Measurements from ENCODE around the gene TREM1.

- no peak for TF ChIP-seq SUZ12 (IDR thresholded peaks at IDR 0.05)
- no peak for TF ChIP-seq BHLHE40 (IDR thresholded peaks at IDR 0.05; ENCODE audit: borderline replicate concordance)
- TF ChIP-seq FOXA1 (IDR thresholded peaks at IDR 0.05): no peak
- TF ChIP-seq SP1 (IDR thresholded peaks at IDR 0.05): no peak
- TF ChIP-seq L3MBTL2 (conservative IDR thresholded peaks at IDR 0.05): no peak
- TF ChIP-seq CTBP1 (IDR thresholded peaks at IDR 0.05; ENCODE audit: borderline replicate concordance): no peak
- TF ChIP-seq FOXM1 (IDR thresholded peaks at IDR 0.05; ENCODE audit: borderline replicate concordance): no peak
- no peak for TF ChIP-seq ARNT (IDR thresholded peaks at IDR 0.05)
- TF ChIP-seq NFRKB (IDR thresholded peaks at IDR 0.05): no peak
- no peak for TF ChIP-seq PKNOX1 (IDR thresholded peaks at IDR 0.05)
- TF ChIP-seq ZNF384 (IDR thresholded peaks at IDR 0.05): no peak
Measured at GRCh38 chr6:41255638-41256246, 30.7 kb downstream of the TREM1 start.
